Measurements from ENCODE around the gene TSKS. TPM values are rescaled to one million over a fixed set of nuclear protein-coding genes. Genes with fewer than 3 reads are reported as not detected.

The TSKS gene
- total and polyA plus RNA-seq, 4 donors = 0.23 to 0.83 (median 0.61) TPM

GRCh38 chr19:49774969-49775368, 11.9 kb upstream of the TSKS start:
- H3K27ac ChIP-seq (ENCODE audit: low read depth in 1 of 2, low read length in 1 of 2) = no peak overlapping the region
- no peak overlapping the region for H3K4me3 ChIP-seq
- ATAC-seq (ENCODE audit: insufficient read depth, low FRiP score) (no peak), DNase-seq (no peak)
- H3K27me3 ChIP-seq (ENCODE audit: control insufficient read depth in 3 of 3, insufficient read depth in 3 of 3, low read length in 2 of 3) = no peaks in the 10 kb centered on the region
- 95 to 98% methylated on average over 8 of the region's 8 CpGs for WGBS, 2 donors
- TF ChIP-seq CTCF (IDR thresholded peaks at IDR 0.05; ENCODE audit: control extremely low read depth, extremely low read depth) = no peak
- no peaks in the 10 kb centered on the region for H3K9me3 ChIP-seq (ENCODE audit: control insufficient read depth in 4 of 4, insufficient read depth in 3 of 4, low read length in 3 of 4)
- H3K9ac ChIP-seq (ENCODE audit: insufficient read depth in 1 of 2, low read length in 2 of 2) = no peak overlapping the region
- H3K4me1 ChIP-seq (ENCODE audit: control insufficient read depth in 5 of 5, insufficient read depth in 5 of 5, low read length in 5 of 5) = peaks cover 0 to 3% (median 0%) of the 10 kb centered on the region in 5 donors
- peaks cover 0 to 7% (median 6%) of the 10 kb centered on the region in 4 donors for H3K36me3 ChIP-seq (ENCODE audit: control insufficient read depth in 4 of 4, insufficient read depth in 4 of 4, low read length in 4 of 4)

GRCh38 chr19:49773663-49774350, 10.7 kb upstream of the TSKS start:
- H3K4me1 ChIP-seq (ENCODE audit: control insufficient read depth in 5 of 5, insufficient read depth in 5 of 5, low read length in 5 of 5) = peaks cover 0 to 3% (median under 1%) of the 10 kb centered on the region in 5 donors
- DNase-seq (no peak), ATAC-seq (ENCODE audit: insufficient read depth, low FRiP score) (no peak)
- TF ChIP-seq CTCF (IDR thresholded peaks at IDR 0.05; ENCODE audit: control extremely low read depth, extremely low read depth) = no peak
- 79 to 80% methylated on average over 8 of the region's 8 CpGs for WGBS, 2 donors
- no peak overlapping the region for H3K4me3 ChIP-seq
- peaks cover 0 to 7% (median 6%) of the 10 kb centered on the region in 4 donors for H3K36me3 ChIP-seq (ENCODE audit: control insufficient read depth in 4 of 4, insufficient read depth in 4 of 4, low read length in 4 of 4)
- H3K9ac ChIP-seq (ENCODE audit: insufficient read depth in 1 of 2, low read length in 2 of 2) = no peak overlapping the region
- no peak overlapping the region for H3K27ac ChIP-seq (ENCODE audit: low read depth in 1 of 2, low read length in 1 of 2)
- H3K27me3 ChIP-seq (ENCODE audit: control insufficient read depth in 3 of 3, insufficient read depth in 3 of 3, low read length in 2 of 3) = no peaks in the 10 kb centered on the region
- no peaks in the 10 kb centered on the region for H3K9me3 ChIP-seq (ENCODE audit: control insufficient read depth in 4 of 4, insufficient read depth in 3 of 4, low read length in 3 of 4)

- no peaks in the 10 kb centered on the region for H3K9me3 ChIP-seq (ENCODE audit: control insufficient read depth in 4 of 4, insufficient read depth in 3 of 4, low read length in 3 of 4)
- TF ChIP-seq CTCF (IDR thresholded peaks at IDR 0.05; ENCODE audit: control extremely low read depth, extremely low read depth) = no peak
Observed at GRCh38 chr19:49772850-49773432, 9.8 kb upstream of the TSKS start.

More at GRCh38 chr19:49772850-49773432, 9.8 kb upstream of the TSKS start:
- no peak overlapping the region for H3K9ac ChIP-seq (ENCODE audit: insufficient read depth in 1 of 2, low read length in 2 of 2)
- H3K36me3 ChIP-seq (ENCODE audit: control insufficient read depth in 4 of 4, insufficient read depth in 4 of 4, low read length in 4 of 4) = peaks cover 0 to 7% (median 6%) of the 10 kb centered on the region in 4 donors
- H3K4me3 ChIP-seq = no peak overlapping the region
- no peak for ATAC-seq (ENCODE audit: insufficient read depth, low FRiP score)
- no peaks in the 10 kb centered on the region for H3K27me3 ChIP-seq (ENCODE audit: control insufficient read depth in 3 of 3, insufficient read depth in 3 of 3, low read length in 2 of 3)
- WGBS, 2 donors = 92 to 98% methylated on average over 10 of the region's 10 CpGs
- no peak overlapping the region for H3K27ac ChIP-seq (ENCODE audit: low read depth in 1 of 2, low read length in 1 of 2)
- peaks cover 0 to 9% (median 4%) of the 10 kb centered on the region in 5 donors for H3K4me1 ChIP-seq (ENCODE audit: control insufficient read depth in 5 of 5, insufficient read depth in 5 of 5, low read length in 5 of 5)
- no peak for DNase-seq

All from lung (tissue), 12 donors.